Smooth muscle cell (in vitro differentiated cells): ENCODE measurements around the gene WTAP. TPM values are rescaled to one million over a fixed set of nuclear protein-coding genes. Genes with fewer than 3 reads are reported as not detected.

Experiments used
- DNase-seq: peaks from one replicate; lab custom pipeline; 2025; ENCODE audit not compliant: unreplicated experiment; lab: John Stamatoyannopoulos, UW
- H2AFZ ChIP-seq: fragments of 200-600 bp; sonication (generic); 2 replicates; pipeline ENCODE4 v1.6.0; 2016; ENCODE audit warnings: antibody characterized with exemption, low read depth, mild to moderate bottlenecking
- H3F3A ChIP-seq: fragments of 200-600 bp; sonication (generic); 2 replicates; pipeline ENCODE4 v1.6.0; 2017; ENCODE audit warnings: antibody characterized with exemption, low read depth
- H3K27ac ChIP-seq: fragments of 200-600 bp; sonication (generic); 2 replicates; pipeline ENCODE4 v1.5.1; 2016; ENCODE audit warnings: low read depth, mild to moderate bottlenecking
- H3K27me3 ChIP-seq: fragments of 200-600 bp; sonication (generic); 2 replicates; pipeline ENCODE4 v1.6.1; 2016; ENCODE audit warnings: low read depth, mild to moderate bottlenecking
- H3K36me3 ChIP-seq: fragments of 200-600 bp; sonication (generic); 2 replicates; pipeline ENCODE4 v1.5.1; 2016; ENCODE audit warnings: low read depth
- H3K4me1 ChIP-seq: fragments of 200-600 bp; sonication (generic); 2 replicates; pipeline ENCODE4 v1.5.1; 2016; ENCODE audit warnings: low read depth
- H3K4me2 ChIP-seq: fragments of 200-600 bp; sonication (generic); 2 replicates; pipeline ENCODE4 v1.6.0; 2016; ENCODE audit warnings: mild to moderate bottlenecking
- H3K4me3 ChIP-seq: fragments of 200-600 bp; sonication (generic); 2 replicates; pipeline ENCODE4 v1.5.1; 2016; ENCODE audit warnings: mild to moderate bottlenecking
- H3K79me2 ChIP-seq: fragments of 200-600 bp; sonication (generic); 2 replicates; pipeline ENCODE4 v1.6.0; 2016; ENCODE audit warnings: low read depth, mild to moderate bottlenecking
- H3K9ac ChIP-seq: fragments of 200-600 bp; sonication (generic); 2 replicates; pipeline ENCODE4 v1.6.0; 2016; ENCODE audit warnings: low read depth
- H3K9me3 ChIP-seq: fragments of 200-600 bp; sonication (generic); replicated peaks from 2 replicates; pipeline ENCODE4 v1.5.1; 2016; ENCODE audit warnings: low read depth
- H4K20me1 ChIP-seq: fragments of 200-600 bp; sonication (generic); 2 replicates; pipeline ENCODE4 v1.6.0; 2016; ENCODE audit warnings: low read depth
- CTCF ChIP-seq: fragments of 200-600 bp; sonication (generic); IDR thresholded peaks from 2 replicates; pipeline ENCODE4 v1.5.1; 2017; ENCODE audit warnings: borderline replicate concordance, mild to moderate bottlenecking, antibody characterized with exemption; ENCODE audit not compliant: insufficient read depth, poor library complexity, severe bottlenecking
- WGBS: methylation state at CpG from one replicate; pipeline ENCODE4 v1.1.7; 2016; ENCODE audit warnings: low lambda C conversion rate; 5-methylcytosine and 5-hydroxymethylcytosine counted together
- polyA plus RNA-seq: library from polyadenylated mRNA; unstranded; fragments of >200 nt; fragmentation: Nextera tagmentation; extraction: Ambion mirVana; gene quantifications from 2 replicates; pipeline ENCODE4 v1.2.1, GENCODE V29; 2016
- total RNA-seq: library from RNA; depleted of rRNA; stranded (reverse); fragments of >200 nt; gene quantifications from 2 replicates; pipeline ENCODE4 v1.2.3, GENCODE V29; 2014

Gene WTAP
- total and polyA plus RNA-seq, 2 experiments from 2014 or later = 39.4 to 90.2 TPM

GRCh38 chr6:159766906-159767305 lies 39.6 kb downstream of the WTAP start:
- Histone ChIP-seq H3K36me3 (peaks cover 37% of the 10 kb centered on the region), H3K79me2 (peaks cover 20% of the 10 kb centered on the region), H3K4me2 (no peak overlapping the region), H2AFZ (no peak overlapping the region), H3F3A (no peaks in the 10 kb centered on the region), H3K4me1 (peaks cover 8% of the 10 kb centered on the region), H3K27me3 (no peaks in the 10 kb centered on the region), H4K20me1 (no peaks in the 10 kb centered on the region), H3K9me3 (no peaks in the 10 kb centered on the region), H3K4me3 (no peak overlapping the region), H3K9ac (no peak overlapping the region), H3K27ac (peak overlapping the region; percentile 30)
- DNase-seq = no peak
- TF ChIP-seq CTCF = no peak

GRCh38 chr6:159769470-159769869 lies 42.2 kb downstream of the WTAP start:
- Histone ChIP-seq H3K79me2 (peaks cover 9% of the 10 kb centered on the region), H3K4me3 (no peak overlapping the region), H3K36me3 (peaks cover 36% of the 10 kb centered on the region), H3K4me1 (no peaks in the 10 kb centered on the region), H3K4me2 (no peak overlapping the region), H3K9ac (no peak overlapping the region), H4K20me1 (no peaks in the 10 kb centered on the region), H3F3A (no peaks in the 10 kb centered on the region), H3K9me3 (no peaks in the 10 kb centered on the region), H2AFZ (no peak overlapping the region), H3K27ac (no peak overlapping the region), H3K27me3 (no peaks in the 10 kb centered on the region)
- no peak for TF ChIP-seq CTCF
- DNase-seq = no peak

GRCh38 chr6:159772196-159772595 lies 44.9 kb downstream of the WTAP start:
- no peaks in the 10 kb centered on the region for H3K27me3 ChIP-seq
- no peak overlapping the region for H3K9ac ChIP-seq
- H3F3A ChIP-seq = peaks cover 3% of the 10 kb centered on the region
- H3K4me2 ChIP-seq = no peak overlapping the region
- no peak overlapping the region for H3K27ac ChIP-seq
- H3K9me3 ChIP-seq = no peaks in the 10 kb centered on the region
- H2AFZ ChIP-seq = no peak overlapping the region
- no peaks in the 10 kb centered on the region for H4K20me1 ChIP-seq
- no peak for DNase-seq
- H3K4me1 ChIP-seq = no peaks in the 10 kb centered on the region
- no peak for TF ChIP-seq CTCF
- no peak overlapping the region for H3K4me3 ChIP-seq
- H3K36me3 ChIP-seq = peaks cover 23% of the 10 kb centered on the region
- no peaks in the 10 kb centered on the region for H3K79me2 ChIP-seq
- WGBS = 53% methylated on average over 1 of the region's 1 CpG

- DNase-seq = no peak
- no peak for TF ChIP-seq CTCF
- H3K27ac ChIP-seq = no peak overlapping the region
- H3K79me2 ChIP-seq = no peaks in the 10 kb centered on the region
- peaks cover 33% of the 10 kb centered on the region for H3F3A ChIP-seq
- peaks cover 26% of the 10 kb centered on the region for H3K36me3 ChIP-seq
- H3K4me2 ChIP-seq = no peak overlapping the region
- no peaks in the 10 kb centered on the region for H3K27me3 ChIP-seq
- 94% methylated on average over 7 of the region's 7 CpGs for WGBS
- peaks cover 14% of the 10 kb centered on the region for H4K20me1 ChIP-seq
- H3K4me3 ChIP-seq = no peak overlapping the region
- H3K9me3 ChIP-seq = no peaks in the 10 kb centered on the region
- H3K4me1 ChIP-seq = no peaks in the 10 kb centered on the region
- H2AFZ ChIP-seq = no peak overlapping the region
- H3K9ac ChIP-seq = no peak overlapping the region
Observed at GRCh38 chr6:159777240-159777904, 50.1 kb downstream of the WTAP start.
